Calu3 (cell line): ENCODE results near the gene LRGUK. TPM values are rescaled to one million over a fixed set of nuclear protein-coding genes. Genes with fewer than 3 reads are reported as not detected.

Source experiments
- BruUV-seq: library from RNA; stranded (reverse); fragments of 400-500 nt; replicated peaks from 2 replicates; lab custom pipeline; 2021; lab: Mats Ljungman, UMichigan
- CTCF ChIA-PET: fragments of 300-600 bp; sonication (Branson Sonifier 250); formaldehyde crosslinking; loops from one replicate; lab custom pipeline; 2022; ENCODE audit warnings: antibody characterized with exemption; lab: Charles Lee
- DNase-seq: peaks from one replicate; pipeline ENCODE4 v3.0.0; 2022
- H3K27ac Mint-ChIP-seq: one replicate; pipeline ENCODE4 v1.8.0; 2022; ENCODE audit warnings: mixed read lengths; ENCODE audit not compliant: unreplicated experiment
- H3K27me3 Mint-ChIP-seq: one replicate; pipeline ENCODE4 v1.8.0; 2022; ENCODE audit warnings: mixed read lengths; ENCODE audit not compliant: unreplicated experiment
- H3K36me3 Mint-ChIP-seq: one replicate; pipeline ENCODE4 v1.8.0; 2022; ENCODE audit warnings: mild to moderate bottlenecking, moderate library complexity, mixed read lengths; ENCODE audit not compliant: insufficient read depth, unreplicated experiment
- H3K4me1 Mint-ChIP-seq: one replicate; pipeline ENCODE4 v1.8.0; 2022; ENCODE audit warnings: mild to moderate bottlenecking, low read depth, mixed read lengths; ENCODE audit not compliant: unreplicated experiment
- H3K4me3 Mint-ChIP-seq: one replicate; pipeline ENCODE4 v1.8.0; 2022; ENCODE audit warnings: mild to moderate bottlenecking, low read depth, moderate library complexity, mixed read lengths; ENCODE audit not compliant: unreplicated experiment
- H3K9me3 Mint-ChIP-seq: one replicate; pipeline ENCODE4 v1.8.0; 2022; ENCODE audit warnings: low read depth, mixed read lengths; ENCODE audit not compliant: unreplicated experiment
- intact Hi-C: fragments of 100-400 bp; cut with micrococcal nuclease; formaldehyde crosslinking; loops from one replicate; pipeline ENCODE4 v1.10.0; 2022; ENCODE audit not compliant: unreplicated experiment
- total RNA-seq: library from RNA; stranded (reverse); gene quantifications from 2 replicates; pipeline ENCODE4 v1.2.3, GENCODE V29; 2022
- TF ChIP-seq, protein P1 (sequence below): fragments of 200-600 bp; IDR thresholded peaks from one replicate; pipeline ENCODE4 v1.8.0; 2022; ENCODE audit warnings: antibody characterized with exemption; ENCODE audit not compliant: unreplicated experiment

Gene LRGUK
- total RNA-seq, 1 experiment from 2014 or later: 0.52 TPM

DNA sequence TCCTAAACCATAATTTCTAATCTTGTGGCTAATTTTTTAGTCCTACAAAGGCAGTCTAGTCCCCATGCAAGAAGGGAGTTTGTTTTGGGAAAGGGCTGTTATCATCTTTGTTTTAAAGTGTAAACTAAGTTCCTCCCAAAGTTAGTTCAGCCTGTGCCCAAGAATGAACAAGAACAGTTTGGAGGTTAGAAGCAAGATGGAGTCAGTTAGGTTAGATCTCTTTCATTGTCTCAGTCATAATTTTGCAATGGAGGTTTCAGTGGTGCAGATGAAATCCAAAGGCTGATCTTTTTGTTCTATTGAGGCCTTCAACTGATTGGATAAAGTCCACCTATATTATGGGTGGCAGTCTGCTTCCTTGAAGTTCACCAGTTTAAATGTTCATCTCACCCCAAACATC lies 68.1 kb downstream of the LRGUK start:
- Mint-ChIP-seq H3K9me3 (no peaks in the 10 kb centered on the region), H3K4me3 (no peak overlapping the region), H3K27me3 (no peaks in the 10 kb centered on the region), H3K4me1 (no peaks in the 10 kb centered on the region), H3K27ac (no peak overlapping the region), H3K36me3 (no peaks in the 10 kb centered on the region)
- DNase-seq: no peak
- CTCF ChIA-PET: no interaction called here
- TF ChIP-seq, protein P1, sequence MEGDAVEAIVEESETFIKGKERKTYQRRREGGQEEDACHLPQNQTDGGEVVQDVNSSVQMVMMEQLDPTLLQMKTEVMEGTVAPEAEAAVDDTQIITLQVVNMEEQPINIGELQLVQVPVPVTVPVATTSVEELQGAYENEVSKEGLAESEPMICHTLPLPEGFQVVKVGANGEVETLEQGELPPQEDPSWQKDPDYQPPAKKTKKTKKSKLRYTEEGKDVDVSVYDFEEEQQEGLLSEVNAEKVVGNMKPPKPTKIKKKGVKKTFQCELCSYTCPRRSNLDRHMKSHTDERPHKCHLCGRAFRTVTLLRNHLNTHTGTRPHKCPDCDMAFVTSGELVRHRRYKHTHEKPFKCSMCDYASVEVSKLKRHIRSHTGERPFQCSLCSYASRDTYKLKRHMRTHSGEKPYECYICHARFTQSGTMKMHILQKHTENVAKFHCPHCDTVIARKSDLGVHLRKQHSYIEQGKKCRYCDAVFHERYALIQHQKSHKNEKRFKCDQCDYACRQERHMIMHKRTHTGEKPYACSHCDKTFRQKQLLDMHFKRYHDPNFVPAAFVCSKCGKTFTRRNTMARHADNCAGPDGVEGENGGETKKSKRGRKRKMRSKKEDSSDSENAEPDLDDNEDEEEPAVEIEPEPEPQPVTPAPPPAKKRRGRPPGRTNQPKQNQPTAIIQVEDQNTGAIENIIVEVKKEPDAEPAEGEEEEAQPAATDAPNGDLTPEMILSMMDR: no peak
- intact Hi-C loops: no loop called here
- BruUV-seq: no TSS peak

DNA sequence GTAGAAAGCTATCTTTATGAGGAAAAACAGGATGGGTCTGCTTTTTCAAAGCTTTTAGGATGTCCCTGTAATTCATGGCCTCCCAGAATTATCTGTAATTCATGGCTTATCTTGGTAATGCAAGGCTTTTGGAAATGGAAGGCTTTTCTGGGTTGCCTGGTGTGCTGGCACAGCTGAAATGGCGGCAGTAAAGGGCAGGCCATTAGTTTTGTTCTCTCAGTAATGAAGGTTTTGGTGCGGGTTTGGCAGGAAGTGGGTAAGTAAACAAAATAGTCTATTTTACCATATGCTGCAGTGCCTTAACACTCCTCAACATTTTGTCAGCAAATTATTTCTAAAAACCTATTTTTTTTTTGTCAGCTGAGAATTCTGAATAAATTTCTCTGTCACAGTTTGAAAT lies 69.3 kb downstream of the LRGUK start:
- intact Hi-C loops: no loop called here
- TF ChIP-seq, protein P1: no peak
- Mint-ChIP-seq H3K4me1 (no peaks in the 10 kb centered on the region), H3K27me3 (no peaks in the 10 kb centered on the region), H3K36me3 (no peaks in the 10 kb centered on the region), H3K4me3 (no peak overlapping the region), H3K9me3 (no peaks in the 10 kb centered on the region), H3K27ac (no peak overlapping the region)
- BruUV-seq: no TSS peak
- no peak for DNase-seq
- CTCF ChIA-PET: interaction anchor here (0.6 kb wide), 1 partner anchor 58 kb away, joined by 4 read pairs; no protein-coding TSS in a partner anchor

DNA sequence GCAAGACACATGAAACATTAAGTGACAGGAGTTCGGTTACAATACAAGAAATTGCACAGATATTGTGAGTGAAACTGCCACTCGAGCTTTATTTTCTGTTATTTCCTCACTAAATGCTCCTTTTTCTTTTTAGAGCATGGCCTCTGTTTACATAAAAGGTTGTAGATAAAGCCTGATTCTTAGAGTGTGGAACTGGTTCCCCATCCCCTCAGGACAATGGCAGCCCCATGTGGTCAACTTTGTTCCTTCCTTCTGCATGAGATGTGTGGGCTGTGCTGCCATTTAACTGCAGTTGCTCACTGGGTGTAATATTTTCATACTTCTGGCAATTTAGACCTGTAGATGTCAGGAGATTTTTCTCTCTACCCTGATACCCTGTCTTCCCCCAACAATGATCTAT lies 70.2 kb downstream of the LRGUK start:
- no peak for DNase-seq
- Mint-ChIP-seq H3K36me3 (no peaks in the 10 kb centered on the region), H3K9me3 (no peaks in the 10 kb centered on the region), H3K27me3 (peaks cover 4% of the 10 kb centered on the region), H3K4me1 (no peaks in the 10 kb centered on the region), H3K27ac (no peak overlapping the region), H3K4me3 (no peak overlapping the region)
- CTCF ChIA-PET: interaction anchor here (0.6 to 1.0 kb wide), 2 partner anchors 223 to 523 kb away, joined by 3 to 4 read pairs; no protein-coding TSS in a partner anchor
- no TSS peak for BruUV-seq
- TF ChIP-seq, protein P1: no peak
- intact Hi-C loops: no loop called here

- no peaks in the 10 kb centered on the region for H3K9me3 Mint-ChIP-seq
- no peak for DNase-seq
- TF ChIP-seq, protein P1: no peak
- H3K4me1 Mint-ChIP-seq: no peaks in the 10 kb centered on the region
- CTCF ChIA-PET: no interaction called here
- H3K4me3 Mint-ChIP-seq: no peak overlapping the region
- intact Hi-C loops: no loop called here
- H3K36me3 Mint-ChIP-seq: no peaks in the 10 kb centered on the region
- BruUV-seq: no TSS peak
- H3K27me3 Mint-ChIP-seq: peaks cover 13% of the 10 kb centered on the region
- no peak overlapping the region for H3K27ac Mint-ChIP-seq
Measured at GRCh38 chr7:134200970-134201369, 73.8 kb downstream of the LRGUK start.
